HepG2 (cell line): Measurements from ENCODE around the gene ZNF341. TPM values are rescaled to one million over a fixed set of nuclear protein-coding genes. Genes with fewer than 3 reads are reported as not detected.

Experiments used
- AGO1 ChIP-seq: fragments of 200-400 bp; formaldehyde crosslinking; IDR thresholded peaks from 2 replicates; pipeline ENCODE4 v1.6.1; 2017; ENCODE audit warnings: mild to moderate bottlenecking, low read depth, low read length, moderate library complexity; ENCODE audit not compliant: poor library complexity, severe bottlenecking
- ARNT2 ChIP-seq: sonication (generic); formaldehyde crosslinking; IDR thresholded peaks from 2 replicates; pipeline ENCODE4 v1.8.0; 2022; ENCODE audit warnings: mild to moderate bottlenecking, low read depth, missing genetic modification reagents, moderate library complexity
- CREB1 ChIP-seq, 2 experiments: fragments of 450-650 bp in 1 of 2; IDR thresholded peaks; 2 replicates each; pipeline ENCODE4 v1.6.1; 2016 to 2017; ENCODE audit warnings: control low read depth in 1 of 2, mild to moderate bottlenecking in 1 of 2, missing compliant biosample characterization in 1 of 2, missing genetic modification characterization in 1 of 2
- GABPB1 ChIP-seq: IDR thresholded peaks from 2 replicates; pipeline ENCODE4 v1.6.1; 2016; ENCODE audit warnings: mild to moderate bottlenecking, missing genetic modification reagents, moderate library complexity, missing compliant biosample characterization
- HES4 ChIP-seq: sonication (generic); formaldehyde crosslinking; IDR thresholded peaks from 2 replicates; pipeline ENCODE4 v1.9.0; 2021; ENCODE audit warnings: mild to moderate bottlenecking, missing genetic modification reagents, borderline replicate concordance
- HNF1A ChIP-seq, 2 experiments: sonication (generic) in 1 of 2; formaldehyde crosslinking in 1 of 2; IDR thresholded peaks; 2 replicates each; pipeline versions ENCODE4 v1.4.0 to v1.6.1; 2016 to 2020; ENCODE audit warnings: borderline replicate concordance in 1 of 2, low read depth in 1 of 2, mild to moderate bottlenecking in 1 of 2, missing genetic modification reagents in 1 of 2
- HNRNPK ChIP-seq: fragments of 200-400 bp; formaldehyde crosslinking; IDR thresholded peaks from 2 replicates; pipeline ENCODE4 v1.6.1; 2018; ENCODE audit warnings: low read length, low read depth, moderate library complexity, mild to moderate bottlenecking; ENCODE audit not compliant: poor library complexity, severe bottlenecking
- IKZF1 ChIP-seq: fragments of 450-650 bp; IDR thresholded peaks from 2 replicates; pipeline ENCODE4 v1.7.1; 2016
- MAFF ChIP-seq: IDR thresholded peaks from 2 replicates; pipeline ENCODE4 v1.6.1; 2011; ENCODE audit warnings: low read depth, low read length, improper control_type of control experiment
- MXD3 ChIP-seq: IDR thresholded peaks from 2 replicates; pipeline ENCODE4 v1.6.1; 2016; ENCODE audit warnings: mild to moderate bottlenecking, missing biosample characterization, missing genetic modification reagents
- NFYB ChIP-seq: sonication (generic); formaldehyde crosslinking; IDR thresholded peaks from 2 replicates; pipeline ENCODE4 v1.4.0; 2020; ENCODE audit warnings: missing genetic modification reagents
- NR2F1 ChIP-seq, 2 experiments: fragments of 450-650 bp in 1 of 2; formaldehyde crosslinking in 1 of 2; IDR thresholded peaks; 2 replicates each; pipeline versions ENCODE4 v1.5.0 to v1.6.1; 2016 to 2020; ENCODE audit warnings: mild to moderate bottlenecking in 1 of 2, missing compliant biosample characterization in 1 of 2, missing genetic modification reagents in 1 of 2, moderate library complexity in 1 of 2
- RFX5 ChIP-seq: IDR thresholded peaks from 2 replicates; pipeline ENCODE4 v1.6.1; 2011; ENCODE audit warnings: low read depth, low read length, improper control_type of control experiment
- ZC3H4 ChIP-seq: sonication (generic); formaldehyde crosslinking; IDR thresholded peaks from 2 replicates; pipeline ENCODE4 v1.4.0; 2020; ENCODE audit warnings: missing genetic modification reagents, borderline replicate concordance
- ZNF354B ChIP-seq: sonication (generic); formaldehyde crosslinking; IDR thresholded peaks from 2 replicates; pipeline ENCODE4 v1.8.0; 2022; ENCODE audit warnings: mild to moderate bottlenecking, missing genetic modification reagents
- ZNF431 ChIP-seq: sonication (generic); formaldehyde crosslinking; IDR thresholded peaks from 2 replicates; pipeline ENCODE4 v1.9.0; 2022; ENCODE audit warnings: missing genetic modification reagents, low read depth, mild to moderate bottlenecking, borderline replicate concordance
- ZNF605 ChIP-seq: sonication (generic); formaldehyde crosslinking; IDR thresholded peaks from 2 replicates; pipeline ENCODE4 v1.8.0; 2022; ENCODE audit warnings: mild to moderate bottlenecking, missing genetic modification reagents
- ZNF619 ChIP-seq: sonication (generic); formaldehyde crosslinking; IDR thresholded peaks from 2 replicates; pipeline ENCODE4 v1.4.0; 2020; ENCODE audit warnings: mild to moderate bottlenecking, missing genetic modification reagents
- ZNF678 ChIP-seq: sonication (generic); formaldehyde crosslinking; IDR thresholded peaks from 2 replicates; pipeline ENCODE4 v1.4.0; 2020; ENCODE audit warnings: mild to moderate bottlenecking, missing genetic modification reagents
- ZNF746 ChIP-seq: sonication (generic); formaldehyde crosslinking; IDR thresholded peaks from 2 replicates; pipeline ENCODE4 v1.8.0; 2022; ENCODE audit warnings: mild to moderate bottlenecking, missing genetic modification reagents
- polyA plus RNA-seq, 8 experiments: library from polyadenylated mRNA; depleted of rRNA in 3 of 8; stranded (reverse) in 7 of 8; unstranded in 1 of 8; fragments of >200 nt; fragmentation: Illumina TruSeq in 4 of 8; extraction: Trizol in 4 of 8; gene quantifications; 2 replicates each; pipeline versions ENCODE4 v1.2.1 to v1.2.3, GENCODE V29; 2011 to 2016; ENCODE audit warnings: low read depth in 4 of 8, missing spikeins in 1 of 8, mixed read lengths in 1 of 8; ENCODE audit not compliant: insufficient read depth in 1 of 8
- total RNA-seq, 5 experiments: library from RNA; depleted of rRNA; stranded (reverse); fragments of >200 nt; fragmentation: Illumina TruSeq; extraction: Trizol; gene quantifications; 2 replicates each; pipeline ENCODE4 v1.2.3, GENCODE V29; 2016; ENCODE audit warnings: low read depth in 1 of 5
- TF ChIP-seq, protein P1 (sequence below): sonication (generic); formaldehyde crosslinking; IDR thresholded peaks from 2 replicates; pipeline ENCODE4 v1.4.0; 2020; ENCODE audit warnings: missing genetic modification reagents, borderline replicate concordance
- TF ChIP-seq, protein P2 (sequence below): sonication (generic); formaldehyde crosslinking; IDR thresholded peaks from 2 replicates; pipeline ENCODE4 v1.5.0; 2020; ENCODE audit warnings: mild to moderate bottlenecking, missing genetic modification reagents

Gene ZNF341
- total and polyA plus RNA-seq, 2 of the 13 experiments (the other 11 are each of a cell fraction or from before 2014, with no cell fraction given): 1.1 to 2.2 TPM

DNA sequence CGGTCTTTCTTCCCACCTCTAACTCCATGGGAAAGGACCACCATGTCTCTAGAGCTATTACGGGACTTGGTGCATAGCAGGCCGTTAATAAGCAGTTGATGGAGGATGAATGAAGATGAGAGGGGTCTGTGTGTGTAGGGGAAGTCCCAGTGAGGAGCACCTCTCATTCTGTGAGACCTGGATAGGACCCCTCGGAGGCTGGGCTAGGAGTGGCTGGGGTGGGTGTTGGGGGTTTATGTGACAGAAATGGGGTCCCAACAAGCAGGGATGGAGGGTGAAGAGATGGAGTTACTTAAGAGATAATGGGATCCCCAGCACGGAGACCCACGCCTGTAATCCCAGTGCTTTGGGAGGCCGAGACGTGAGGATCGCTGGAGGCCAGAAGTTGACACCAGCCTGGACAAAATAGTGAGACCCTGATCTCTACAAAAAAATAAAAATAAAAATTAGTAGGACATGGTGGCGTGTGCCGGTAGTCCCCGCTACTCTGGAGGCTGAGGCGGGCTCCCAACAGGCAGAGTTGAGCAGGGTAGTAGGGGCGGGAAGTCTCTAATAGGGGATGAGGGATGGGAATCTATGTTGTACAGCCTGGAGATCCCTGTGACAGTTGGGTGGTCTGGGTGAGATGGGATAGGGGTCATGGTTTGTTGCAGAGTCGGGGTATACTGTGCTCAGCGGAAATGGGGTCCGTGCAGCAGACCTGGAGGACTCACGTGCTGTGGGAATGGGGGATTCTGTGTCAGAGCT lies 677 bp upstream of the ZNF341 start (continued):
- no peak for TF ChIP-seq CREB1 (IDR thresholded peaks at IDR 0.05)
- no peak for TF ChIP-seq CREB1 (CRISPR knock-in tag; IDR thresholded peaks at IDR 0.05)
- no peak for TF ChIP-seq ZC3H4
- peak; percentile 10 for TF ChIP-seq HNRNPK
- TF ChIP-seq ZNF746: 0 out of 2 replicates have a peak, but pooled peaks have one; percentile 10
- no peak for TF ChIP-seq GABPB1 (CRISPR knock-in tag)
- TF ChIP-seq ZNF431 (CRISPR knock-in tag): no peak
- TF ChIP-seq AGO1: no peak
- TF ChIP-seq HES4 (CRISPR knock-in tag): no peak
- no peak for TF ChIP-seq HNF1A (IDR thresholded peaks at IDR 0.05; ENCODE audit: low read depth)
- TF ChIP-seq HNF1A (CRISPR knock-in tag; IDR thresholded peaks at IDR 0.05; ENCODE audit: borderline replicate concordance): no peak
- no peak for TF ChIP-seq MAFF
- TF ChIP-seq ZNF619 (CRISPR knock-in tag): no peak; the same call in 1 of the 2 replicates
- TF ChIP-seq ZNF678 (CRISPR knock-in tag): no peak
- no peak for TF ChIP-seq NFYB
- TF ChIP-seq IKZF1: no peak
- no peak for TF ChIP-seq MXD3 (CRISPR knock-in tag)
- peak; percentile 4; the same call in 1 of the 2 replicates for TF ChIP-seq ZNF605 (CRISPR knock-in tag)
- no peak for TF ChIP-seq ARNT2 (CRISPR knock-in tag)
- TF ChIP-seq, protein P1, sequence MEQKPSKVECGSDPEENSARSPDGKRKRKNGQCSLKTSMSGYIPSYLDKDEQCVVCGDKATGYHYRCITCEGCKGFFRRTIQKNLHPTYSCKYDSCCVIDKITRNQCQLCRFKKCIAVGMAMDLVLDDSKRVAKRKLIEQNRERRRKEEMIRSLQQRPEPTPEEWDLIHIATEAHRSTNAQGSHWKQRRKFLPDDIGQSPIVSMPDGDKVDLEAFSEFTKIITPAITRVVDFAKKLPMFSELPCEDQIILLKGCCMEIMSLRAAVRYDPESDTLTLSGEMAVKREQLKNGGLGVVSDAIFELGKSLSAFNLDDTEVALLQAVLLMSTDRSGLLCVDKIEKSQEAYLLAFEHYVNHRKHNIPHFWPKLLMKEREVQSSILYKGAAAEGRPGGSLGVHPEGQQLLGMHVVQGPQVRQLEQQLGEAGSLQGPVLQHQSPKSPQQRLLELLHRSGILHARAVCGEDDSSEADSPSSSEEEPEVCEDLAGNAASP (CRISPR knock-in tag): no peak
- no peak for TF ChIP-seq NR2F1 (CRISPR knock-in tag; IDR thresholded peaks at IDR 0.05)
- no peak for TF ChIP-seq ZNF354B (CRISPR knock-in tag)
- TF ChIP-seq, protein P2, sequence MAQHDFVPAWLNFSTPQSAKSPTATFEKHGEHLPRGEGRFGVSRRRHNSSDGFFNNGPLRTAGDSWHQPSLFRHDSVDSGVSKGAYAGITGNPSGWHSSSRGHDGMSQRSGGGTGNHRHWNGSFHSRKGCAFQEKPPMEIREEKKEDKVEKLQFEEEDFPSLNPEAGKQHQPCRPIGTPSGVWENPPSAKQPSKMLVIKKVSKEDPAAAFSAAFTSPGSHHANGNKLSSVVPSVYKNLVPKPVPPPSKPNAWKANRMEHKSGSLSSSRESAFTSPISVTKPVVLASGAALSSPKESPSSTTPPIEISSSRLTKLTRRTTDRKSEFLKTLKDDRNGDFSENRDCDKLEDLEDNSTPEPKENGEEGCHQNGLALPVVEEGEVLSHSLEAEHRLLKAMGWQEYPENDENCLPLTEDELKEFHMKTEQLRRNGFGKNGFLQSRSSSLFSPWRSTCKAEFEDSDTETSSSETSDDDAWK (CRISPR knock-in tag): no peak
- TF ChIP-seq RFX5: no peak
